Daoy (cell line): ENCODE data around the gene LRP1. TPM values are rescaled to one million over a fixed set of nuclear protein-coding genes. Genes with fewer than 3 reads are reported as not detected.

Experiments used
- DNase-seq: peaks from one replicate; pipeline ENCODE4 v3.0.0-alpha.2; 2015; ENCODE audit warnings: low read depth
- total RNA-seq: library from RNA; depleted of rRNA; stranded (reverse); fragments of >200 nt; shearing (Covaris generic); gene quantifications from 2 replicates; pipeline ENCODE4 v1.2.3, GENCODE V29; 2014; rRNA removed

Gene LRP1
- total RNA-seq, 1 experiment from 2014 or later, result 2.8 TPM

GRCh38 chr12:57254506-57255280 lies 126.4 kb downstream of the LRP1 start:
- no peak for DNase-seq

- DNase-seq, result no peak
Observed at GRCh38 chr12:57255916-57256315, 127.6 kb downstream of the LRP1 start.

GRCh38 chr12:57258977-57259970 lies 131.0 kb downstream of the LRP1 start:
- no peak for DNase-seq

GRCh38 chr12:57260366-57260765 lies 132.1 kb downstream of the LRP1 start:
- DNase-seq, result no peak

GRCh38 chr12:57261428-57261865 lies 133.2 kb downstream of the LRP1 start:
- DNase-seq, result no peak

- no peak for DNase-seq
Observed at GRCh38 chr12:57262126-57262822, 134.0 kb downstream of the LRP1 start.

Other genes with a start within 250 kb of the LRP1 start
- not detected in 2 replicates for gene SDR9C7, start 194.1 kb upstream of the LRP1 start, total RNA-seq
- gene RDH16, start 170.9 kb upstream of the LRP1 start, total RNA-seq, result 0.11 TPM in 1 of 2 replicates, not detected in the other
- gene ZBTB39, start 121.9 kb upstream of the LRP1 start, total RNA-seq, result 6.7 and 7.5 TPM in 2 replicates
- 0.46 TPM in 1 of 2 replicates, not detected in the other for gene TAC3, start 112.0 kb upstream of the LRP1 start, total RNA-seq
- gene MYO1A, start 78.4 kb upstream of the LRP1 start, total RNA-seq, result not detected in 2 replicates
- gene NEMP1, start 49.7 kb upstream of the LRP1 start, total RNA-seq, result 26.1 and 34.1 TPM in 2 replicates
- gene NAB2, start 39.4 kb upstream of the LRP1 start, total RNA-seq, result 39.4 and 47.5 TPM in 2 replicates
- gene STAT6, start 17.1 kb upstream of the LRP1 start, total RNA-seq, result 39.1 and 44.4 TPM in 2 replicates
- not detected in 2 replicates for gene LRP1-AS, start 19.1 kb downstream of the LRP1 start, total RNA-seq
- gene NXPH4, start 88.3 kb downstream of the LRP1 start, total RNA-seq, result 0.33 and 1.7 TPM in 2 replicates
- 196 and 236 TPM in 2 replicates for gene SHMT2, start 101.2 kb downstream of the LRP1 start, total RNA-seq
- 0.69 TPM in 1 of 2 replicates, not detected in the other for gene STAC3, start 122.7 kb downstream of the LRP1 start, total RNA-seq